Panc1 (cell line): ENCODE results near the gene C12orf54.

Experiments
- POLR2AphosphoS5 ChIP-seq: IDR thresholded peaks from 2 replicates; pipeline ENCODE4 v1.6.1; 2012; ENCODE audit warnings: mild to moderate bottlenecking, low read depth, low read length, moderate library complexity
- TF ChIP-seq, protein P1 (sequence below): fragments of 450-650 bp; IDR thresholded peaks from 2 replicates; pipeline ENCODE4 v1.5.1; 2017; ENCODE audit warnings: mild to moderate bottlenecking

DNA sequence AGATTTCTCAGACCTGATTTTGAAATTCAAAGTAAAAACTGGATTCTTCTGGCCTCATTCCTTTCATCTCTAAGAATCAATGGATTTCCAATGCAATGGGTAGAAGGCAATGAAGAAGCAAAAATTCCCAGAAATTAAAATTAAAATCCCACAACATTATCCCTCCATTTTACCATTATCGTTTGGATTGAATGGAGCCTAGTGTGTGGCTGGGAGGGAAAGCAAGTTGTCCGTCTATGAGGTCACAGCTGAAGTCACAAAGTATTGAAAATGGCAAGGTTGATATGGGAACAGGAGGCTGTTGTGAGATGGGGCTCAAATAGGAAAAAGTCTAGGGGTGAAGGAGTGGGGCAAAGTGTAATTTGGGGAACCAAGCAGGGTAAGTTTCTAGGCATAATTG, at the start of gene C12orf54:
- TF ChIP-seq, protein P1, sequence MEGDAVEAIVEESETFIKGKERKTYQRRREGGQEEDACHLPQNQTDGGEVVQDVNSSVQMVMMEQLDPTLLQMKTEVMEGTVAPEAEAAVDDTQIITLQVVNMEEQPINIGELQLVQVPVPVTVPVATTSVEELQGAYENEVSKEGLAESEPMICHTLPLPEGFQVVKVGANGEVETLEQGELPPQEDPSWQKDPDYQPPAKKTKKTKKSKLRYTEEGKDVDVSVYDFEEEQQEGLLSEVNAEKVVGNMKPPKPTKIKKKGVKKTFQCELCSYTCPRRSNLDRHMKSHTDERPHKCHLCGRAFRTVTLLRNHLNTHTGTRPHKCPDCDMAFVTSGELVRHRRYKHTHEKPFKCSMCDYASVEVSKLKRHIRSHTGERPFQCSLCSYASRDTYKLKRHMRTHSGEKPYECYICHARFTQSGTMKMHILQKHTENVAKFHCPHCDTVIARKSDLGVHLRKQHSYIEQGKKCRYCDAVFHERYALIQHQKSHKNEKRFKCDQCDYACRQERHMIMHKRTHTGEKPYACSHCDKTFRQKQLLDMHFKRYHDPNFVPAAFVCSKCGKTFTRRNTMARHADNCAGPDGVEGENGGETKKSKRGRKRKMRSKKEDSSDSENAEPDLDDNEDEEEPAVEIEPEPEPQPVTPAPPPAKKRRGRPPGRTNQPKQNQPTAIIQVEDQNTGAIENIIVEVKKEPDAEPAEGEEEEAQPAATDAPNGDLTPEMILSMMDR = no peak
- no peak for TF ChIP-seq POLR2AphosphoS5
